CD4-positive, alpha-beta T cell (primary cell): Measurements from ENCODE around the gene TACC3. TPM values are rescaled to one million over a fixed set of nuclear protein-coding genes. Genes with fewer than 3 reads are reported as not detected.

Source experiments
- ATAC-seq: fragments of 200-7000 bp; cut with Tn5 transposase; one replicate; pipeline ENCODE4 v1.10.0; 2022; ENCODE audit warnings: mild to moderate bottlenecking; ENCODE audit not compliant: poor library complexity
- CTCF ChIA-PET: fragments of 350-600 bp; sonication (Branson Sonifier 250); formaldehyde crosslinking; loops from one replicate; lab custom pipeline; 2021; ENCODE audit warnings: antibody characterized with exemption, inconsistent platforms; lab: Charles Lee
- POLR2A ChIA-PET: fragments of 350-600 bp; sonication (Branson Sonifier 250); formaldehyde crosslinking; loops from one replicate; lab custom pipeline; 2021; ENCODE audit warnings: antibody characterized with exemption, inconsistent platforms; lab: Charles Lee
- DNase-seq, 14 experiments: peaks; one replicate each; pipeline ENCODE4 v3.0.0-alpha.2; 2013 to 2020; ENCODE audit warnings: mixed read lengths in 2 of 14
- H3K27ac ChIP-seq, 2 donors: one replicate each; pipeline versions ENCODE4 v1.5.1 to v1.7.0; 2013; ENCODE audit warnings: low read length in 2 of 2, low read depth in 1 of 2, mild to moderate bottlenecking in 1 of 2
- H3K27me3 ChIP-seq, 2 experiments: 1 replicate in 1 of 2; 2 replicates in 1 of 2; pipeline versions ENCODE4 v1.6.1 to v1.7.0; 2013; ENCODE audit warnings: low read length in 2 of 2, control low read depth in 1 of 2, mild to moderate bottlenecking in 1 of 2, moderate library complexity in 1 of 2; ENCODE audit not compliant: insufficient read depth in 2 of 2, control insufficient read depth in 1 of 2
- H3K36me3 ChIP-seq: one replicate; pipeline ENCODE4 v1.6.1; 2013; ENCODE audit warnings: low read length, control low read depth; ENCODE audit not compliant: insufficient read depth
- H3K4me1 ChIP-seq: one replicate; pipeline ENCODE4 v1.6.1; 2013; ENCODE audit warnings: low read length, control low read depth; ENCODE audit not compliant: insufficient read depth
- H3K4me3 ChIP-seq: one replicate; pipeline ENCODE4 v1.5.1; 2013; ENCODE audit warnings: mild to moderate bottlenecking, low read length, moderate library complexity
- H3K9me3 ChIP-seq, 2 experiments: 1 replicate in 1 of 2; 2 replicates in 1 of 2; pipeline versions ENCODE4 v1.6.1 to v1.7.0; 2013; ENCODE audit warnings: low read length in 2 of 2, mild to moderate bottlenecking in 2 of 2, control low read depth in 1 of 2, moderate library complexity in 1 of 2; ENCODE audit not compliant: control insufficient read depth in 1 of 2, insufficient read depth in 1 of 2
- H3K27ac Mint-ChIP-seq: one replicate; pipeline ENCODE4 v1.8.0; 2020; ENCODE audit warnings: mixed read lengths
- H3K27me3 Mint-ChIP-seq: one replicate; pipeline ENCODE4 v1.8.0; 2021; ENCODE audit warnings: mixed read lengths
- H3K36me3 Mint-ChIP-seq: one replicate; pipeline ENCODE4 v1.8.0; 2021; ENCODE audit warnings: low read depth, mixed read lengths
- H3K4me1 Mint-ChIP-seq: one replicate; pipeline ENCODE4 v1.8.0; 2021; ENCODE audit warnings: low read depth, mixed read lengths
- H3K4me3 Mint-ChIP-seq: one replicate; pipeline ENCODE4 v1.8.0; 2020; ENCODE audit warnings: mild to moderate bottlenecking, mixed read lengths
- H3K9me3 Mint-ChIP-seq: one replicate; pipeline ENCODE4 v1.8.0; 2020; ENCODE audit warnings: mixed read lengths
- CTCF ChIP-seq: fragments of 200-600 bp; IDR thresholded peaks from one replicate; pipeline ENCODE4 v1.8.0; 2022; ENCODE audit warnings: antibody characterized with exemption, mild to moderate bottlenecking
- intact Hi-C, 2 experiments: fragments of 100-400 bp; cut with DNase I in 1 of 2; cut with micrococcal nuclease in 1 of 2; formaldehyde crosslinking; loops; one replicate each; pipeline versions ENCODE4 v1.15.1 to v1.9.0; 2023 to 2025; cut with DNase I, micrococcal nuclease
- total RNA-seq, 174 experiments: library from RNA in 2 of 174; stranded (reverse) in 2 of 174; gene quantifications; one replicate each; pipeline ENCODE4 v1.2.3 and lab custom pipeline; 2021 to 2026

Gene TACC3
- total RNA-seq, 2 experiments from 2014 or later = 123 TPM

- Mint-ChIP-seq H3K36me3 (peaks cover 33% of the 10 kb centered on the region), H3K4me3 (peak overlapping the region; percentile 88)
- peaks cover 71% of the 10 kb centered on the region for H3K4me1 ChIP-seq
These were observed 6.9 kb upstream of the TACC3 start for GRCh38 chr4:1714303-1715001.

GRCh38 chr4:1715002-1715758 is 6.1 kb upstream of the TACC3 start:
- POLR2A ChIA-PET = no interaction called here
- DNase-seq = peak in 1 of 14 experiments; percentile 25
- H3K27me3 ChIP-seq = no peaks in the 10 kb centered on the region
- Mint-ChIP-seq H3K27me3 (no peaks in the 10 kb centered on the region), H3K27ac (peak overlapping the region; percentile 93), H3K36me3 (peaks cover 26% of the 10 kb centered on the region), H3K4me1 (peaks cover 49% of the 10 kb centered on the region), H3K4me3 (peak overlapping the region; percentile 88), H3K9me3 (no peaks in the 10 kb centered on the region)
- CTCF ChIA-PET = interaction anchor here (1.4 kb wide), 1 partner anchor 22 kb away, joined by 6 read pairs; no protein-coding TSS in a partner anchor
- no peak for TF ChIP-seq CTCF
- intact Hi-C loops = loop anchor here in 1 of 2 experiments (10.0 kb wide), 2 partner anchors 700 to 750 kb away; partner anchors contain the start of genes CFAP99, RNF4 and ZFYVE28
- no peak for ATAC-seq
- H3K4me3 ChIP-seq = no peak overlapping the region
- no peak overlapping the region for H3K27ac ChIP-seq
- H3K36me3 ChIP-seq = peaks cover 38% of the 10 kb centered on the region
- H3K4me1 ChIP-seq = peaks cover 71% of the 10 kb centered on the region
- no peaks in the 10 kb centered on the region for H3K9me3 ChIP-seq

More at GRCh38 chr4:1714303-1715001, 6.9 kb upstream of the TACC3 start:
- no peak for ATAC-seq
- Mint-ChIP-seq H3K9me3 (no peaks in the 10 kb centered on the region), H3K27ac (peak overlapping the region; percentile 93), H3K27me3 (no peaks in the 10 kb centered on the region), H3K4me1 (peaks cover 46% of the 10 kb centered on the region)
- ChIA-PET CTCF (interaction anchor here (1.4 kb wide), 1 partner anchor 21 kb away, joined by 6 read pairs; no protein-coding TSS in a partner anchor), POLR2A (interaction anchor here (0.9 to 1.3 kb wide), 2 partner anchors 9 to 21 kb away, joined by 3 read pairs; no protein-coding TSS in a partner anchor)
- Histone ChIP-seq H3K36me3 (peaks cover 42% of the 10 kb centered on the region), H3K27ac (peak overlapping the region in 1 of 2 donors; percentile 71), H3K4me3 (no peak overlapping the region), H3K9me3 (no peaks in the 10 kb centered on the region), H3K27me3 (no peaks in the 10 kb centered on the region)
- intact Hi-C loops = loop anchor here in 1 of 2 experiments (5.0 to 10.0 kb wide), 6 partner anchors 132 to 750 kb away; partner anchors contain the start of genes CFAP99, MAEA, NELFA and RNF4
- peak in 1 of 14 experiments; percentile 27 for DNase-seq
- TF ChIP-seq CTCF = no peak

DNA sequence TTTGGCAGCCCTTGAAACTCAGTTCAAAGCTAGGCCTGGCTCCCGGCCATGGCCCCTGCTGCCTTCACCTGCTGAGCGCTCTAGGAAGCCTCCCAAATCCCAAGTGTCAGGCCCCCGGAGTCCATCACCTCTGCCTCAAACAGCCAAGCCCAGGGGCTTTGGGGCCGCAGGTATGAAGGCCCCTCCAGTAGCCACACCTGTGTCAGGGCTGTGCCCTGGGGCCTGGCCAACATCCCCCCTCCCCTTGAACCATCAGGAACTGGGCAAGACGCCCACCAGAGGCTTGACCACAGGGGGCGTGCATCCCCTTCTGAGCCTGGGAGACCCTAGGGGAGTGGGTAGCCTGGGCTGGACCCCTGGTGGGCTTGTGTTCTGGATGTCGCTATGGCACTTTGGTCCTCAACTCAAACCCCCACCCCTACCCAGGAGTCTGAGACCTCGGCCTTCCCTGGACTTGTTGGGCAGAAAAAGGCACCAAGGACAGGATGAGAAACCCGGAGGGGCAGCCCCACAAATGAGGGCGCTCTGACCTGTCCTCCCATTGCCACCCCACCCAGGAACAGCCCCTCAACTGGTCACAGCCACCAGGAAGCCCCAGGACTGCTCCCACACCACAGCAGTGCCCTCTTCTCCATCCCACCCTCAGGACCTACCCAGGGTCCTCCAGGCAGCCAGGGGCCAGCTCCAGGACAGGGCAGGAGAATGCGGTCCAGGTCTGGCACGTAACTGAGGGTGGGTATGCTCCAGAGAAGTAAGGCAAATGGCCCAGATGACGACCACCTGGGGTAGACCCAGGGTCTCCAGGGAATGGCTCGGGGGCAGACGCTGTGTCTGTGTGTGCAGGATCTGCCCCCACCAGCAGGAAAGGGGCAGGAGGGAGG is 5.0 kb upstream of the TACC3 start:
- peak overlapping the region; percentile 61 for H3K4me3 Mint-ChIP-seq
- intact Hi-C loops = loop anchor here in 1 of 2 experiments (10.0 kb wide), 2 partner anchors 698 to 748 kb away; partner anchors contain the start of genes CFAP99, RNF4 and ZFYVE28
- H3K4me1 Mint-ChIP-seq = peaks cover 42% of the 10 kb centered on the region
- TF ChIP-seq CTCF = no peak
- H3K27me3 Mint-ChIP-seq = no peaks in the 10 kb centered on the region
- Histone ChIP-seq H3K9me3 (no peaks in the 10 kb centered on the region), H3K27ac (no peak overlapping the region), H3K27me3 (no peaks in the 10 kb centered on the region), H3K4me3 (no peak overlapping the region), H3K4me1 (peaks cover 63% of the 10 kb centered on the region), H3K36me3 (peaks cover 38% of the 10 kb centered on the region)
- no peak for DNase-seq
- H3K36me3 Mint-ChIP-seq = peaks cover 19% of the 10 kb centered on the region
- no peaks in the 10 kb centered on the region for H3K9me3 Mint-ChIP-seq
- ChIA-PET CTCF (no interaction called here), POLR2A (no interaction called here)
- peak overlapping the region; percentile 93 for H3K27ac Mint-ChIP-seq
- ATAC-seq = no peak
